GM23338 (cell line): ENCODE data around the gene OARD1. TPM values are rescaled to one million over a fixed set of nuclear protein-coding genes. Genes with fewer than 3 reads are reported as not detected.
"Not testable (repeated sequence)": the region's sequence is repeated elsewhere in the genome, so short reads cannot be mapped to it uniquely, and the experiment has no call there.

Experiments
- ATAC-seq: fragments of 200-7000 bp; cut with Tn5 transposase; 3 replicates; pipeline ENCODE4 v1.9.1; 2020
- DNase-seq: peaks from one replicate; pipeline ENCODE4 v3.0.0-alpha.2; 2015; ENCODE audit warnings: low spot score
- H2AFZ ChIP-seq: fragments of 200-600 bp; sonication (generic); 2 replicates; pipeline ENCODE4 v1.8.0; 2016; ENCODE audit warnings: antibody characterized with exemption, mild to moderate bottlenecking, moderate library complexity
- H3F3A ChIP-seq: fragments of 200-600 bp; sonication (generic); replicated peaks from 2 replicates; pipeline ENCODE4 v1.8.0; 2017; ENCODE audit warnings: antibody characterized with exemption, mixed run types, low read depth
- H3K27ac ChIP-seq: fragments of 200-600 bp; sonication (generic); 2 replicates; pipeline ENCODE4 v1.6.1; 2016; ENCODE audit warnings: low read depth
- H3K27me3 ChIP-seq: fragments of 200-600 bp; sonication (generic); 2 replicates; pipeline ENCODE4 v1.8.0; 2016; ENCODE audit warnings: mild to moderate bottlenecking, mixed run types, moderate library complexity; ENCODE audit not compliant: insufficient read depth
- H3K36me3 ChIP-seq: fragments of 200-600 bp; sonication (generic); 2 replicates; pipeline ENCODE4 v1.8.0; 2016; ENCODE audit warnings: mild to moderate bottlenecking; ENCODE audit not compliant: insufficient read depth
- H3K4me1 ChIP-seq: fragments of 200-600 bp; sonication (generic); 2 replicates; pipeline ENCODE4 v1.8.0; 2016; ENCODE audit warnings: mild to moderate bottlenecking, moderate library complexity; ENCODE audit not compliant: insufficient read depth
- H3K4me2 ChIP-seq: fragments of 200-600 bp; sonication (generic); 2 replicates; pipeline ENCODE4 v1.7.1; 2017; ENCODE audit warnings: mixed run types
- H3K4me3 ChIP-seq: fragments of 200-600 bp; sonication (generic); 2 replicates; pipeline ENCODE4 v1.6.1; 2016; ENCODE audit warnings: mixed run types
- H3K79me2 ChIP-seq: fragments of 200-600 bp; sonication (generic); replicated peaks from 2 replicates; pipeline ENCODE4 v1.8.0; 2017; ENCODE audit warnings: mild to moderate bottlenecking; ENCODE audit not compliant: insufficient read depth
- H3K9me2 ChIP-seq: fragments of 200-600 bp; sonication (generic); 2 replicates; pipeline ENCODE4 v1.8.0; 2017; ENCODE audit not compliant: insufficient read depth
- H4K20me1 ChIP-seq: fragments of 200-600 bp; sonication (generic); replicated peaks from 2 replicates; pipeline ENCODE4 v1.8.0; 2017; ENCODE audit warnings: mild to moderate bottlenecking; ENCODE audit not compliant: insufficient read depth
- H3K27ac Mint-ChIP-seq: 2 replicates; pipeline ENCODE4 v1.8.0; 2020; ENCODE audit warnings: inconsistent platforms, mild to moderate bottlenecking, moderate library complexity, mixed read lengths
- H3K27me3 Mint-ChIP-seq: 3 replicates; pipeline ENCODE4 v1.8.0; 2022; ENCODE audit warnings: low read depth, mild to moderate bottlenecking, moderate library complexity, mixed read lengths, inconsistent platforms; ENCODE audit not compliant: insufficient read depth, poor library complexity
- H3K36me3 Mint-ChIP-seq: 3 replicates; pipeline ENCODE4 v1.8.0; 2021; ENCODE audit warnings: low read depth, mild to moderate bottlenecking, inconsistent platforms, moderate library complexity, mixed read lengths
- H3K4me1 Mint-ChIP-seq: 3 replicates; pipeline ENCODE4 v1.8.0; 2020; ENCODE audit warnings: mild to moderate bottlenecking, inconsistent platforms, mixed read lengths
- H3K4me3 Mint-ChIP-seq: 3 replicates; pipeline ENCODE4 v1.8.0; 2021; ENCODE audit warnings: moderate library complexity, mild to moderate bottlenecking, inconsistent platforms, mixed read lengths
- H3K9me3 Mint-ChIP-seq: 3 replicates; pipeline ENCODE4 v1.8.0; 2020; ENCODE audit warnings: moderate library complexity, mild to moderate bottlenecking, inconsistent platforms, mixed read lengths
- EZH2 ChIP-seq: fragments of 200-600 bp; sonication (generic); IDR thresholded peaks from one replicate; pipeline ENCODE4 v1.8.0; 2017; ENCODE audit warnings: antibody characterized with exemption, mild to moderate bottlenecking, low read depth; ENCODE audit not compliant: unreplicated experiment
- REST ChIP-seq: IDR thresholded peaks from one replicate; pipeline ENCODE4 v1.6.1; 2018; ENCODE audit warnings: antibody characterized with exemption; ENCODE audit not compliant: unreplicated experiment
- STAT1 ChIP-seq: IDR thresholded peaks from one replicate; pipeline ENCODE4 v1.6.1; 2016; ENCODE audit warnings: antibody characterized with exemption; ENCODE audit not compliant: unreplicated experiment
- ZNF331 ChIP-seq: fragments of 250-450 bp; sonication (Bioruptor Pico); IDR thresholded peaks from 2 replicates; pipeline ENCODE4 v1.5.0; 2020; ENCODE audit warnings: low read depth, mild to moderate bottlenecking, moderate library complexity
- ZNF462 ChIP-seq: fragments of 250-450 bp; sonication (Bioruptor Pico); IDR thresholded peaks from 2 replicates; pipeline ENCODE4 v1.5.0; 2020; ENCODE audit warnings: mild to moderate bottlenecking, moderate library complexity
- polyA plus RNA-seq: library from polyadenylated mRNA; unstranded; fragments of >200 nt; fragmentation: Nextera tagmentation; extraction: Ambion mirVana; gene quantifications from 2 replicates; pipeline ENCODE4 v1.2.1, GENCODE V29; 2016
- total RNA-seq: library from RNA; depleted of rRNA; stranded (reverse); fragments of >200 nt; shearing (Covaris generic); gene quantifications from 2 replicates; pipeline ENCODE4 v1.2.3, GENCODE V29; 2014

The OARD1 gene
- total and polyA plus RNA-seq, 2 experiments from 2014 or later: 25.9 to 60.8 TPM

GRCh38 chr6:41119508-41119907, 47.4 kb upstream of the OARD1 start (continued):
- TF ChIP-seq ZNF462 (CRISPR knock-in tag) (no peak), ZNF331 (CRISPR knock-in tag) (no peak), REST (no peak), EZH2 (no peak), STAT1 (no peak)

GRCh38 chr6:41115027-41115426, 42.9 kb upstream of the OARD1 start:
- not testable (repeated sequence) for H3K36me3 ChIP-seq, H3K4me1 ChIP-seq, H3K27ac Mint-ChIP-seq, DNase-seq, H3K79me2 ChIP-seq, H3K27me3 Mint-ChIP-seq, H3K36me3 Mint-ChIP-seq, H3K4me2 ChIP-seq, H3K4me1 Mint-ChIP-seq, H2AFZ ChIP-seq, H3K27me3 ChIP-seq, ATAC-seq, H4K20me1 ChIP-seq, H3K4me3 Mint-ChIP-seq, H3K4me3 ChIP-seq, H3K27ac ChIP-seq, H3F3A ChIP-seq, H3K9me2 ChIP-seq, H3K9me3 Mint-ChIP-seq
